GM13976 (cell line): Measurements from ENCODE around the gene LRRC55.

Experiments used
- DNase-seq: peaks from one replicate; pipeline ENCODE4 v3.0.0; 2012; ENCODE audit warnings: low spot score
- in situ Hi-C: fragments of 300-500 bp; cut with MboI; formaldehyde crosslinking; loops from one replicate; pipeline ENCODE4 v1.12.0; 2022; ENCODE audit warnings: low sequenced_read_pairs, mixed read lengths, inconsistent platforms; ENCODE audit not compliant: unreplicated experiment
- TF ChIP-seq, protein P1 (sequence below): IDR thresholded peaks from 2 replicates; pipeline ENCODE4 v1.5.1; 2012; ENCODE audit warnings: borderline replicate concordance, mild to moderate bottlenecking; ENCODE audit not compliant: insufficient read depth; ENCODE audit errors: extremely low read depth, missing control alignments, control extremely low read depth

The LRRC55 gene

DNA sequence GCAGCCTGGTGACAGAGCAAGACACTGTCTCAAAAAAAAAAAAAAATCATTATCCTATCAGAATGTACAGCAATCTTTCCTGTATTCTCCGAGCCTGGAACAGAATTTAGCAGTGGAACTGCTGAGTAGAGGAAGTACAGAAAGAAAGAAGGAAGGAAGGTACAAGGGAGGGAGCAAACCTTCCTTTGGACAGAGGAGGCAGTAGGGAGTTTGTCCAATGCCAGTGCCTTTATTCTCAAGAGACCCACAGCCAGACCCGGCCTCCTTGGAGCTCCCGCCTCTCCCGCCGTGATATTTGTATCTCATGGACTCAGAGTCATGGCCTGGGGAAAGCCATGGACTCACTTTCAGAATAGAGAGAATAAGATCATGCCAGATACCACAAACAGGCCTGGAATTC lies 37.7 kb upstream of the LRRC55 start:
- DNase-seq = no peak
- TF ChIP-seq, protein P1, sequence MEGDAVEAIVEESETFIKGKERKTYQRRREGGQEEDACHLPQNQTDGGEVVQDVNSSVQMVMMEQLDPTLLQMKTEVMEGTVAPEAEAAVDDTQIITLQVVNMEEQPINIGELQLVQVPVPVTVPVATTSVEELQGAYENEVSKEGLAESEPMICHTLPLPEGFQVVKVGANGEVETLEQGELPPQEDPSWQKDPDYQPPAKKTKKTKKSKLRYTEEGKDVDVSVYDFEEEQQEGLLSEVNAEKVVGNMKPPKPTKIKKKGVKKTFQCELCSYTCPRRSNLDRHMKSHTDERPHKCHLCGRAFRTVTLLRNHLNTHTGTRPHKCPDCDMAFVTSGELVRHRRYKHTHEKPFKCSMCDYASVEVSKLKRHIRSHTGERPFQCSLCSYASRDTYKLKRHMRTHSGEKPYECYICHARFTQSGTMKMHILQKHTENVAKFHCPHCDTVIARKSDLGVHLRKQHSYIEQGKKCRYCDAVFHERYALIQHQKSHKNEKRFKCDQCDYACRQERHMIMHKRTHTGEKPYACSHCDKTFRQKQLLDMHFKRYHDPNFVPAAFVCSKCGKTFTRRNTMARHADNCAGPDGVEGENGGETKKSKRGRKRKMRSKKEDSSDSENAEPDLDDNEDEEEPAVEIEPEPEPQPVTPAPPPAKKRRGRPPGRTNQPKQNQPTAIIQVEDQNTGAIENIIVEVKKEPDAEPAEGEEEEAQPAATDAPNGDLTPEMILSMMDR = no peak
- in situ Hi-C loops = no loop called here

DNA sequence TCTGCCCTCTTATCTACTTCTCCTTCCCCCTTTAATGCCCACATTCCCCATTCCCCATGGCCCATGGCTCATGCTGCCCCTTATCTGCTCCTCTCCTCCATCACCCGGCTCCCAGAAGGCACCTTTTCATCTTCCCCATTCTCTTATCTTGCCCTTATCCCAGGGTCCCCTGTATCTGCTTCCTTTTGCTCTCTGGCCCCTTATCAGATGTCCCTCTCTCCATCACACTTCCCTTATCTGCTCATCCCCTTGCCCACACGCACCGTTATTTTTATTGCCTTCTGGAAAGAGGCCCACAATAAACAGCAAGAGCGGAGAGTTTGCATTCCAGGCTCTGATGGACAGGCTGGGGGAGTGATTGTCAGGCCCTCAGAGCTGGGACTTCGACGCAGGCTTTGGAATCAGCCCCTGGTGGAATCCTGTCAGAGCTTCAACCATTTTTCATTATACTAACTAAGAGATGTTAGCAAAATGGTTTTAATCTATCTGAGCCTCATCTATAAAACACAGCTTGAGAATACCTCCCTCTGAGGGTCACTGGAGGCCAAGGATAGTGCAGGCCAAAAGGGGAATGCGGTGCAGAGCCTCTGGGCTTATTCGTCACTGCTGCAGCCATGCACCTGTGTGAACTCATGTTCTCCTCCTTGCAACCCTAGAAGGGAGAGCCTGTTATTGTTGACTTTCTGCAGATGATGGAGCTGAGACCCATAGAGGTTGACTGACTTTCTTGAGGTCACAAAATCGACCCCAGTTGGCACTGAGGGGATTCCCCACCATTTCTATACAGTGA lies 37.0 kb upstream of the LRRC55 start:
- in situ Hi-C loops = no loop called here
- DNase-seq = no peak
- TF ChIP-seq, protein P1 = no peak

- TF ChIP-seq, protein P1 = no peak
- in situ Hi-C loops = no loop called here
- DNase-seq = no peak
Observed at GRCh38 chr11:57146301-57146700, 35.5 kb upstream of the LRRC55 start.

GRCh38 chr11:57148621-57149020 lies 33.1 kb upstream of the LRRC55 start:
- TF ChIP-seq, protein P1 = no peak
- DNase-seq = no peak
- in situ Hi-C loops = no loop called here

GRCh38 chr11:57150454-57150917 lies 31.3 kb upstream of the LRRC55 start:
- in situ Hi-C loops = no loop called here
- TF ChIP-seq, protein P1 = no peak
- no peak for DNase-seq

DNA sequence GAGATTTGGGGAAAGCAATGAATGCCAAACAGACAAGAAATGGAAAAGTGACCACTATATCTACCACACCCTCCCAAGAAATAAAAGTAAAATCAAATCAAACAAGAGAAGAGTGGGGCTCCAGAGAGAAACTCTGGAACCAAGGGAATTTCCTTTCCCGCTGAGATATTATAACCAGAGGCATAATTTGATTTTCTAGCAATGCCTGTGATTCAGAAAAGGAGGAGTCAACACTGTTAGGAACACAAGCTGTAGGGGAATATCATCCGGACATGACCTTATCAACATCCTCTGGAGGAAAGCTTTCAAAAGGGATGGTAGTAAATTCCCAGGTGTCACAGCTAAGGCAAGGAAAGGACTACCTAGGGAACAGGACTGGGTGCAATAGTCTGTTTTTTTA lies 29.6 kb upstream of the LRRC55 start:
- in situ Hi-C loops = no loop called here
- TF ChIP-seq, protein P1 = no peak
- DNase-seq = no peak
